ENCODE results near the gene JADE2.

The JADE2 gene

DNA sequence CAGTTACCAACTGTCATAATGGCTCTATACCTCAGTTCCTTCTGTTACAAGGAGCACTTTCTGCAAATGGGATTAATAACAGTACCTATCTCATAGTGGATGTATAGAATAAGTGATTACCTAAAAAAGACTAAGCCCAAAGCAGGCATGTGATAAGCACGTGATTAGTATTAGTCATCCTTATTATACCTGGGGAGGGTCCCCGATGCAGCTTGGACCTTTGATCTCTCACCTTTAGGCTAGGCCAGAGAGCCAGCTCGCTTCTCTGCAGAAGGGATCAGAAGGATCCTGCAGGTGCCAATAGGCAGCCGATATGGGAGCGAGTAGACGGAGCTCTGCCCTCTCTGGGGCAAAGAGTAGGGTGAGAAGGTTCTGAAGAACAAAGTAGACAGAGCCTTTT lies 4.0 kb downstream of the JADE2 start:
- DNase-seq (ENCODE audit: low read depth in 2 of 3, low spot score in 1 of 3): no peak

DNA sequence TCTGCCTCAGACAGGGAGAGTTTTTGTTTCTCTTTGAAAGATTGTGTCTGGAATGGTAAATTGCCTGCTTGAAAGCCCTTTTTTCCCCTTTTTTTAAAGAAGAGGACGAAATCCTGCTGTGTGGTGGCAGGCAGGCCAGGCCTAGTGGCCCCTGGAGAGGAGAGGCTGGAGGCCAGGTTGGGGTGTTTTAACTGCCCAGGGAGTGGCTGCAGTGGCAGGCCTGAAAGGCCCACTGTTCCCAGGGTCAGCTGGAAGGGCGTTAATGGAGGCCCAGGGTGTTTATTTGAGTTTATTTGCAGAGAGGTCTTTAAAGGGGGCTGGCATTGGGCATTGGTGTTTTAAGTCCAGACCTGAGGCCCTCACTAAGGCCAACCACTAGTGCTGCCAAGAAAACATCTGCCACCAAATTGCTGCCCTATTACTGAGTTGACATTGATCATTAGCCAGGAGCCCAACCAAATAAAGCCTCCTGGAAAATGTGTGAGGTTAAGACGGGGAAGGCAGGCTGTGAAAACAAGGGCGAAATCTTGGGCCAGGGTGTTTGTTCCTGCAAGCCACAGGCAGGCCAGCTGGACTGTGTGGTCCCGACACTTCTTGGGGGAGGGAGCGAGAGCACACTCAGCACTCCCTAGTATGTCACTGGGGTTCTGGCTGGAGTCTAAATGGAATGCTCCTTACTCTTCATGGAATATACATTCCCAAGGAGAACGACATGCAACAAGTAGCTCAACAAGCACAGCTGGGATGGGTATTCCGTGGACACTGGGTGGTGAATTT lies 5.0 kb downstream of the JADE2 start:
- DNase-seq (ENCODE audit: low read depth in 2 of 3, low spot score in 1 of 3): no peak

DNA sequence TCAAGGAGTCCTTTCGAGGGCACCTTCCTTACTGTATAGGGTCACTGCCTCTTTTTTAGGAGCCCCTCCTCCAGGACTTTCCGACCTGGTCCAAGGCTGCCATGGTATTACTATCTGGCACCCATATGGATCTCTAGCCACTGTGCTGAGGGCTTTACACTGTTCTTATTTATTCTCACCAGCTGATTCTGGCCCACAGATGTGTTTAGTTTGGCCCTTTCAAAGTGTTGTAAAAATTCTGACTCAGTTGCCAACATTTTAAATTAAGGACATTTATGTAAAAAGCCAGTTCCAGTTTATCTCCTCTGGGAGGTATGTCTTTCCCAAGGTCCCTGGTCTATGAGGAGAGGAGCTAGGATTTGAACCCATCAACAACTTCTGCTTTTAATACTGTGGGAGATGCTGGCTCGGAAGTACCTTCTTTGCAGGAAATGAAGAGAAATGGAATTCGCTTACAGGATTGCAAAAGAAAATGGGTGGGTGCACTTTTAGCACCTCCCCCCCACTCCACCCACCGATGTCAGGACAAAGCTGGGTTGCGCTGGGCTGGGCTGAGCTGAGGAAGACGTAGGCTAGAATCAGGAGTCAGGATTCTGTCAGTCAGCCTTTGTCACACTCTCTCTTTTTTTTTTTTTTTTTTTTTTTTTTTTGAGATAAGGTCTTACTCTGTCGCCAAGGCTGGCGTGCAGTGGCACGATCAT lies 7.8 kb downstream of the JADE2 start:
- DNase-seq (ENCODE audit: low read depth in 2 of 3, low spot score in 1 of 3): no peak

DNA sequence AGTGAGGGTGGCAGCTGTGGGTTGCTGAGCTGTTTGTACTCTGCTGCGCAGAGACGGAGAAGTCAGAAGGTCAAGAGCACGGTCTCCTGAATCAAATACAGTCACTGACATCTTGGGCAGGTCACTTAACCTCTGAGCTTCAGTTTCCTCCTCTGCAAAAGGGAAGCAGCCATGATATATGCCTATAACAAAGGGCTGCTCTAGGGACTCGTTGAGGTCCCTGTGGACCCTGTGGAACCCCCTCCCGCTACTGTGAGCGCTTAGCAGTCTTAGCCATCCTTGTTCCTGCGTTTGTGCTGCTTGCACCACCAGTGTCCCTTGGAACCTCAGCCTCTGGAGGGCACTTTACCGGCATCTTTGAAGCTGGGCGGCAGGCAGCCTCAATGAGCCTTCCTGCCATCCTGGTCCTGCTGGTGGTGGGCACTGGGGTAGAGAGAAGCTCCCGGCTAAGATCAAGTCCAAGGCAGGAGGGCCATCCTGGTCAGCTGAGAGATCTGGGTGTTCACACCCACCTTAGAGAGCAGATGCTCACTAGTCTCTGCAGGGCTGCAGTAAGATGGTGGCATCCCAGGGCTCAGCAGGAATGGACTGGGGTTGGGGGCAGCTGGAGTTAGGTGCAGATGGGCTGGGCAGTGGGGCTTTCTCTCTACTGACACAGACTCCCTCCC lies 8.7 kb downstream of the JADE2 start:
- no peak for DNase-seq (ENCODE audit: low read depth in 2 of 3, low spot score in 1 of 3)

DNA sequence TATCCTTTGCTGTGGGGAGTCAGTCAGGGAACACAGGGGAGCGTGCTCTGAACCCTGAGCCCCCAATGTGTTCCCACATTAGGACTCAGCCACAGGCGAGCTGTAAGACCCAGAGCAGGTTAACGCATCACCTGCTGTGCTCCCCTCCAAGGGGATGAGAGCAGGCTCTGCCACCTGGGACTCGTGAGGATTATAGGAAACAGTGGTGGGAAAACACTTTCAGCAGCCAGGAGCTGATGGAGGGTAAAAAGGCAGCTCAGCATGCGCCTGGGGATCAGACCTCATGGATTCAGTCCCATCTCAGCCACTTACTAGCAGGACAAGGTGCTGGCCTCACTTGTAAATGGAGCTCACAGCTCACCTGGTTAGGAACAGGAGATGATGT lies 9.2 kb downstream of the JADE2 start:
- DNase-seq (ENCODE audit: low read depth in 2 of 3, low spot score in 1 of 3): no peak

DNA sequence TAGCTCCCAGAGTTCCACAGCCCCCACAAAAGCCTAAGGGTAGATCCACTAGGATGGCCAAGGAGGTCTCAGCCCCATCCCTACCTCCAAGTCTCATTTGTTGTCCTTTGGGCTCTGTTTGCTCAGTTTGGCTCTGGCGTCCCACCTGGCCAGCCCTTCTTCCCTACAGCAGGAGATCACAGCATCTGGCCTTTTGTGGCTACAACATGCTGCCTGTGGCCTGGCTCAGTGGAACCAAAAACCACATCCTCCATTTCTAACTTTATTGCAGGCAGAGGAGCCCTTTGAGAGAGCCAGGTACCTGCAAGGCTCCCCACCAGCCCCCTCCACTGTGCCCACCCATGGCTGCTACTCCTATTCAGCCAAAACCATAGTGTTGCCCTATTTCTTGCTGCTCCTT lies 11.4 kb downstream of the JADE2 start:
- no peak for DNase-seq (ENCODE audit: low read depth in 2 of 3, low spot score in 1 of 3)

DNA sequence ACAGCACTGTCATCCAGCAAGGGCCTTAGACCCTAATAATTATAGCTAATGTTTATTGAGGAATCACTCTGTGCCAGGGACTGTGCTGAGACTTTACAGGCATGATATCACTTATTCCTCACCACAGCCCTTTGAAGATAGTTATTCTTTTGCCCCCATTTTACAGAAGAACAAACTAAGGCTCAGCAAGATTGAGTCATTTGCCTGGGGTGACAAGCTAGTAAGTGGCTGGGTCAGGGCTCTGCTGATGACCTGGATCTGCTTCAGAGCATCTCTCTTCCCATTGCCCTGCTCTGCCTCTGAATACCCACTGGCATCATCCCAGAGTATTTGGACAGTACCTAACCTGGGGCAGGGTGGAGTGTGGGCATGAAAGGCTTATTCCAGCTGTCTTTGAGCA lies 11.8 kb downstream of the JADE2 start:
- DNase-seq (ENCODE audit: low read depth in 2 of 3, low spot score in 1 of 3): no peak

DNA sequence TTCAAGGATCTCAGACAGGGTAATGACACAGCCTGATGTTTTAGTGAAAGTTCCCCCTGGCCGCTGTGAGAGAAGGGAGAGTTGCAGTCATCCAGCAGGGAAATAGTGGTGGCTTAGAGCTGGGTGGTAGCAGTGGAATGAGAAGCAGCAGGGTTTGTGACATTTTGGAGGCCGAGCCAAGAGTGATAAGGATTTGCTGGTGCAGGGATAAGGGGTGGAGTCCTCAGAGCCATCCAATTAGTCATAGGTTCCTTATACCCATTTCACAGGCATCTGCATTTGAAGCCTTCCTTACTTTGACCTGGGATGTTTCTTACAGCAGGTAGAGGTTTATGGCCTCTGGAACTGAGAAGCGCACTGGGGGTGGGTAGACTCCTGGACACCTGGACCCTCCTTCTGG lies 12.8 kb downstream of the JADE2 start:
- DNase-seq (ENCODE audit: low read depth in 2 of 3, low spot score in 1 of 3): no peak

DNA sequence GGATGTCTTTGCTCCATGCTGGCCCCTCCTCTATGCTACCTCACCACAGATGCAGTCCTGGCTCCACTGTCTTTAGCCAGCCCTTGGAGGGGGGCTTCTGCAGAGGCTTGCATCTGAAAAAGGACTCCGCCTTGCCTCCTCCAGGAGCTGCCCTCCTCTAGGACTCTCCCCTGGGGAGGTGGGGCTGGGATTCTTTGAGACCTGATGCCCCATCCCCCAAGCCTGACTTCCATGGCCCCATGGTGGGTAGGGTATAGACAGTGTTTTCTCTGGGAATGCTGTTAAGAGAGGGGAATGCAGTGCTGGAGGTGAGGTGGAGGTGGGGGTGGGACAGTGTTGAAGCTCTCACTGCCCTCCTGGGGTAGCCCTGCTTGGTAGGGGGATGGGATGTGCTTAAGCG lies 14.3 kb downstream of the JADE2 start:
- DNase-seq (ENCODE audit: low read depth in 2 of 3, low spot score in 1 of 3): no peak

DNA sequence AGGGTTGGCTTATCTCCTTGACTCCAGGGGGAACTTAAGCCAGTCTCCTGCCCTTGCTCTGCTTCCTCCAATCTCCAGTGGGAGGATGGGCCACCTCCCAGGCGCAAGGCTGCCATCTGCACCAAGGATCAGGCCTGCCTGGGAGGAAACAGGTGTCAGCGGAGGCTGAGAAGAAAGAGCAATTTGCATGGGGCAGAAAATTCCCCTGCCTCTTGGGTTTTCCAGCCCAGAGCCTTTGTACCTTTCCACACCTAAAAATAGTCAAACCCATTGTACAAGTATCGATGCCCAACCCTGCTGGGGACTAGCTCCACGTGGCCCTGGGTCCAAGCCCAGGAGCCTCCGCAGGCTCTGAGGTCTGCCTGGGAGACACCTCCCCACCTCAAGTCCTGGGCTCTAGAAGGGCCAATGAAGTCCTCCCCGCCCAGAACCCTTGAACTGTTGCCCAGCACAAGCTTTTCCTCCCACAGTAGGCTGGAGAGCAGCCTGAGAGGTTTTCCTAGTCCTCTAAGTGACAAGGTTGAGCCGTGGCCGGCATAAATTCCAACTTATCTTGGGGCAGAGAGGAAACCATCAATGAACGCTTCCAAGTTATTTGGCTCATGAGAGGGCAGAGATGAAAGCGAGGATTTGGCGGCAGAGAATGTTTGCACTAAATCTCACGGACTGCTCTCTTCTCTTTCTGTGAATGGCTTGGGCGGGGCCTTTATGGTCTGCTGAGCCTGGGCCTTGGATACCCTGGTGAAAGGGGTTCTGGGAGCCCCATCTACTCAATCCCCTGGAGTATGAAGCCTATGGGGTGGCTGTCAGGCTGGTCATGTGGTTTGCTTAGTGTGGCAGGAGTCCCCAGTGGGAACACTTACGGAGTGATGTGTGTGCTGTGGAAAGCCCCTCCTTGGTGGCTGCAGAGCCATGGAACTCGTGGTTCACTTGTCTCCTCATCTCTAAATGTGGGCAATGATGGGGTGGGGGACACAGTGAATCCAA lies 15.6 kb downstream of the JADE2 start:
- no peak for DNase-seq (ENCODE audit: low read depth in 2 of 3, low spot score in 1 of 3)

DNA sequence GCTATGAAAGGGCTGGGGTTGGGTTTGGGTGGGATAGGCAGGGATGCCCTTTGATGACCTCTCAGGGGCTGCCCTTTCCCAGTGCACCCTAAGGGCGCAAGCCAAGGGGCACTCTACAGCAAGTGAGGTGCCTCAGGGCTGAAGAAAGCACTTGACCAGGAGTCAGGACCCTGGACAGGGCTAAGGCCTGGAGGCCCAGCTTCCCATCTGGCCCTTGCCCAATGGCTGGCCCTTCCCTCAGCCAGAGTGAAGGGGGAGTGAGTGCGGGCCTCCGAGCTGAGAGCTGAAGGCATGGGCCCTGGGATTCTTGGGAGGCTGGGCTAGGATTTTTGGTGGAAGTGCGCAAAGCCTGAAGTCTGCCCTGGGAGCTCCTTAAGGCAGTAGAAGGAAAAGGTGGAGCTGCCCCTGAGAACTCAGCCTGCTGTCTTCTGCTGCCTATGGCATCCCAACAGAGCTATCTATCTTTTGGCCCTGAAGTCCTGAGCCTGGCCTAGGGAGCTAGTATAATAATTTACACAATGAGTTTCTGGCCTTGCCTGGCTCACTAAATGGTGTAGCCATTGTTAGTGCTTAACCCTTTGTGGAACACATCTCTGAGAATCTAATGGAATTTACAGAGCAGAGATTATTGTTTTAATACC lies 16.4 kb downstream of the JADE2 start:
- DNase-seq (ENCODE audit: low read depth in 2 of 3, low spot score in 1 of 3): no peak

DNA sequence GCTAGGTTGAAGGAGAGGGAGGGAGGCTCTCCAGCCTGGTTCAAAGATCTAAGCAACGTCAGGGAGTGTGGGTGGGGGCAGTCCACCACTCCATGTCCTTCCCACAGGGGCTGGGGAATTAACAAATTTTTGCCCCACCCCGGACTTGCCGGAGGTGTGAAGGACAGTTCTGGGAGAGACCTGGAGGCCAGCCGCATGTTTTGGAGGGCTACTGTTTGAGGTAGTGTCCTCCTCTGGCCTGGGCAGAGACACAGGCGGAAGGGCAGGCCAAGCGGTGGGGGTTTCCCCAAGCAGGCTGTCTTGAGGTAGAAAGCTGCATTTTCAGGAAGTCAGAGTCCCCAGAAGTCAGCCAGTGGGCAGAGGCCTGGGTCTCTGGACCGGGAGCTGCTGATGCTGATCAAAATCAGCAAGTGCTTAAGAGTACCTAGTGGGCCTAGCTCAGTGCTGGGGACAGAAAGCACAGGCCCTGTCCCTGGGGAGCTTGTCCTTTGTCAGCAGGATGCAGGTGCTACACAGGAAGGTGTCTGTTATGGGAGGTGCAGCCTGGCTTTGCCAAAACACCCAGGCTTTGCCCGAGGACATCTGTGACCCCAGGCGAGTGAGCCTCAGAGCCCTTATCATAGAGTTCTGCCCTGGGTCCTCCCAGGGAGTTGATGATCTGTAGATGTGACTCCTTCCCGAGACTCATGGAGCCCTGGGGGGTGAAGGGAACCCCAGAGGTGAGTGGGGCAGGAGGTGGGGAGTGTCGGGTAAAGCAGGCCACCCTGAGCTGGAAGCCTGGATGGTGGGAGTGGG lies 18.5 kb downstream of the JADE2 start:
- DNase-seq (ENCODE audit: low read depth in 2 of 3, low spot score in 1 of 3): peak in 2 of 3 donors; percentile 10 to 37

DNA sequence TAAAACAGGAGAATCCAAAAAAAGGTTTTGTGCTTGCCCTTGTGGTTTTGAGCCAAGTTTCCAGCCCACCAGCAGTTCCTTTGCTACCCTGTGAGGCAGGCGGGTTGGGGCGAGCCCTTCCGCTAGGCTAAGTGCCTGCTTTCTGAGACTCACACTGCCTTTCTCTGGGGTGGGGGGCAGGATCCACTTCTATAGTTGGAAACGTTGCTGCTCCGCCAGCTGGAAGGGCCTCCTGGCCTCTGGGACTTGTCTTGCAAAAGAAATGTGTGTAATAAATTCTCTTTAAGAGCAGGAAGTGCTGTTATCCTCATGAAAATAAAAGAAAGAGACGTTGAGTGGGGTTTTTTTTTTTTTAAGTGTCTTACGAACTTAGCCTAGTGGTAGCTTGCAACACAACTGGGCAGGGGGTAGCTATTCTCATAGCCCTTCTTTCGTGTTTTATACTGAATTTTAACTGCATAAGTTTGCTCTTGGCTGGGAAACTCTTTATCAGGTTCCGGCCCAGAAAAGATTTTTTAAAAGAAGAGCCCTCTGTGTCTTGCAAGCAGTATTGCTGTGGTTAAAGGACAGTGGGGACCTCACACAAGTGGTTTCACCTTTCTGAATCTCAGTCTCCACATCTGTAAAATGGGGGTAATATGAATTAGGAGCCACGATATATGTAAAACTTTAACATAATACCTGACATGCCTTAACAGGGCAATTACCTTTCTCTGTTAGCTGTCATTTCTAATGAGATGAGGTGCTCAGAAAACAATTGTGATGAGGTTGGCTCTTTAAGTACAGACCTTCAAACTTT lies 19.8 kb downstream of the JADE2 start:
- DNase-seq (ENCODE audit: low read depth in 2 of 3, low spot score in 1 of 3): no peak

DNA sequence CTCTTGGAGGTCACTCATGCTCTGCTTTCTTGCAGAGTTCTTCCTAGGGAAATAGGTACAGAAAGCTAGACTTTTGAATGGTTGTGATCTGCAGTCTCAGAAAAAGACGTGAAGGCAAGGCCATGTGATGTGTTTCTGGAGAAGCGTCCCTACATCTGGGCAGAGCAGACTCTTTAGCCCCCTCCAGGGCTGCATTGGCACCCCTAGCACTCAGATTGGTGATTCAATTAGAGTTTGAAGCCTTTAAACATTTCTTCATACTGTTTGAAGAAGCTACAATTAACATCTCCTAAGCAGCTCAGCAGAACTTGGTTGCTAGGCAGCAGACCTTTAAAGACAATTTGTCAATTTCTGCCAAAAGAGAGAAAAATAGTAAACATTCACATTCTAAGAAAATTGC lies 21.6 kb downstream of the JADE2 start:
- no peak for DNase-seq (ENCODE audit: low read depth in 2 of 3, low spot score in 1 of 3)

DNA sequence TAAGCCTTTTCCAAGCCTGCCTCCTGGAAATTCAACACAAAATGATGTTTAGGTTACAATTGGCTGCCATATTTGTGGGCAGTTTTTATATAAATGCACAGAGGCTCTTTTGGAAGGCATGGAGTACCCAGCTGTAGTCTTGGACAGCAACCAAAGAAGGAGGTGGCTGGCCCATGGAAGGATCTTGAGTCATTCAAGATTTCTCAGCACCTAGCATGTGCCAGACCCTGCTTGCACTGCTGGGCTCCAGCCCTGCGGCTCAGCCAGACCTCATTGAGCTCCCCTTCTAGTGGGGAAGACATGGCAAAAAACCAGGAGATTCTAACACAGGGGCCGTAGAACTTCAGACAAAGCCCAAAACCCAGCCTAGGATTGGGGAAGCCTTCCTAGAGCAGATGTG lies 22.1 kb downstream of the JADE2 start:
- no peak for DNase-seq (ENCODE audit: low read depth in 2 of 3, low spot score in 1 of 3)

DNA sequence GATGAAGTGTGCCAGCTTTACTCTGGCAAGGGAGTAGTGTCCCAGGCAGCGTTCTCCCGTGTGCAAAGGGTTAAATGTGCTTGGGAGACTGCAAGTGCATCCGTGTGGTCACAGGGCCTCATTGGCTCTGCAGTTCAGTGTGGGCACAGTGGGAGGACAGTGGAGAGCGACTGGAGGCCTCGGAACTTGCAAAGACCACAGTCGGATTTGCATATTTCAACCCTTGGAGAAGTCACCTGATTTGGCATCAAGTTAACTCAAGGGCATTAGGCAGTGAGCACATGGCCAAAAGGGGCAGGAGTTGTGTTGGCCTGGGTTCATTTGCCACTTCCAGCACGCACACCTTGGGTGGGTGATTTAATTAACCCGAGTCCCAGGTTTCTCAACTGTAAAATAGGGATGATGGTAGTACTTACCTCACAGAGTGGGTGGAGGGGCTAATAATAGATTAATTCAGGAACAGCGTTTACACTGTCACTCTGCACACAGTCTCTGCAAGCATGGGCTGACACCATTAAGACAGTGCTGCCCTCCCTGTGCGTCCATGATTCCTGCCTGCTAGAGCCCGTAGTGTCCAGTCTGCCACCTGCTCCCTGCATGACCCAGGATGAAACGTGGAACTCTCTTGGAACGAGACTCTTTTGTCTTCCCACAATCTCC lies 22.7 kb downstream of the JADE2 start:
- no peak for DNase-seq (ENCODE audit: low read depth in 2 of 3, low spot score in 1 of 3)

DNA sequence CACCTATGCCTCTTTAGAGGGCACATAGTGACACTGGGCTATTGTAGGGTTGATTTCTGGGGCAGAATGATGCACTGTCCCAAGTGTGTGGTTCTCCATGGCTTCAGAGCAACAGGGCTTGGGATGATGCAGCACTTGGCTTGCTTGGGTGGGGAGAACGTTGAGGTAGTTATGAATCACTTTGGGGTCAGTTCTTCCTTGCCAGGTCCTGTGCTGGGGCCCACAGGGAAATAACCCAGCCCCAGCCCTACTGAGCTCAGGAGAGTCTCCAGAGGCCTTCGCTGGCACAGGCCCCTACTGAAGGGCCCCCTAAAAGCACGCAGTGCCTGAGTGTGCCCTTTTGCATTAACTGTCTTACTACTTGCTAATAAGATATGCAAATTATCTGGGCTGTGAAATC lies 24.2 kb downstream of the JADE2 start:
- no peak for DNase-seq (ENCODE audit: low read depth in 2 of 3, low spot score in 1 of 3)
